Measurements from ENCODE around the gene CLDND1.

DNA sequence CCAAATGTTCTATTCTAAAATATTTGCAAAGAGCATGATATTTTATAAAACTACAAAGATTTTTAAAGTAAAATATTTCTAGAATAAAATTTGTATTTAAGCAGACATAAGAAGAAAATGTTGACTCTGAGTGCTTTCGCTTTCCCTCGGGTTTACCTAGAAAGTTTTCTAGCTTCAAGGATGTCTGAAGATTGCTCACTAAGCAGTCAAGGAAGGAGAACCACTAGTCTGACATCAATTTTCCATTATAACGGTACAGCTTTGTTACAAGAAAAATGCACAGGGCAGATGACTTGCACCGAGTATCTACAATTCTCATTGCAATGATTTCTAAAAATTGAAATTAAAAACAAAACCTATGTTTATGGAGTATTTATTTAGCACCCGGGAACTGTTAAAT is 23.2 kb upstream of the CLDND1 start:
- TF ChIP-seq, protein P1, sequence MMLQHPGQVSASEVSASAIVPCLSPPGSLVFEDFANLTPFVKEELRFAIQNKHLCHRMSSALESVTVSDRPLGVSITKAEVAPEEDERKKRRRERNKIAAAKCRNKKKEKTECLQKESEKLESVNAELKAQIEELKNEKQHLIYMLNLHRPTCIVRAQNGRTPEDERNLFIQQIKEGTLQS (IDR thresholded peaks at IDR 0.05; ENCODE audit: borderline replicate concordance, extremely low read depth, low read depth, low read length) = no peak
- TF ChIP-seq MYC (IDR thresholded peaks at IDR 0.05; ENCODE audit: insufficient read depth, insufficient read length, insufficient replicate concordance, low read length, severe bottlenecking) = no peak
